ENCODE results near the gene SUPT4H1. TPM values are rescaled to one million over a fixed set of nuclear protein-coding genes. Genes with fewer than 3 reads are reported as not detected.

The SUPT4H1 gene
- total RNA-seq, 4 donors from 2014 or later: 38.2 to 56.3 (median 44.2) TPM

GRCh38 chr17:58376472-58377000 is 24.5 kb upstream of the SUPT4H1 start:
- TF ChIP-seq POLR2A (IDR thresholded peaks at IDR 0.05) (no peak), CTCF (IDR thresholded peaks at IDR 0.05) (no peak)
- no peak for DNase-seq
- 77 to 88% methylated on average over 4 of the region's 4 CpGs for WGBS, 2 donors

GRCh38 chr17:58375811-58376210 is 23.8 kb upstream of the SUPT4H1 start:
- WGBS, 2 donors: 83 to 92% methylated on average over 2 of the region's 2 CpGs
- Histone ChIP-seq H3K9me3 (no peaks in the 10 kb centered on the region), H3K27ac (no peak overlapping the region), H3K27me3 (no peaks in the 10 kb centered on the region), H3K36me3 (no peaks in the 10 kb centered on the region), H3K4me1 (no peaks in the 10 kb centered on the region), H3K4me3 (replicated peaks in 1 of 3) (no peak overlapping the region)
- intact Hi-C loops (cut with DNase I): loop anchor here (10.0 kb wide), 1 partner anchor 51 kb away; the partner anchor contains the start of gene TSPOAP1
- TF ChIP-seq CTCF (IDR thresholded peaks at IDR 0.05) (no peak), POLR2A (IDR thresholded peaks at IDR 0.05) (no peak)
- no peak for DNase-seq

More at GRCh38 chr17:58376472-58377000, 24.5 kb upstream of the SUPT4H1 start:
- Histone ChIP-seq H3K27ac (no peak overlapping the region), H3K27me3 (no peaks in the 10 kb centered on the region), H3K4me1 (no peaks in the 10 kb centered on the region), H3K4me3 (replicated peaks in 1 of 3) (no peak overlapping the region), H3K9me3 (no peaks in the 10 kb centered on the region), H3K36me3 (no peaks in the 10 kb centered on the region)
- intact Hi-C loops (cut with DNase I): loop anchor here (10.0 kb wide), 1 partner anchor 52 kb away; the partner anchor contains the start of gene TSPOAP1

- Histone ChIP-seq H3K36me3 (no peaks in the 10 kb centered on the region), H3K9me3 (no peaks in the 10 kb centered on the region), H3K27ac (no peak overlapping the region), H3K27me3 (no peaks in the 10 kb centered on the region), H3K4me3 (replicated peaks in 1 of 3) (no peak overlapping the region), H3K4me1 (no peaks in the 10 kb centered on the region)
- intact Hi-C loops (cut with DNase I): loop anchor here (10.0 kb wide), 1 partner anchor 50 kb away; the partner anchor contains the start of gene TSPOAP1
- DNase-seq: no peak
- TF ChIP-seq CTCF (IDR thresholded peaks at IDR 0.05): no peak
- no peak for TF ChIP-seq POLR2A (IDR thresholded peaks at IDR 0.05)
- WGBS, 2 donors: 86% methylated on average over 5 of the region's 5 CpGs
These were observed 23.3 kb upstream of the SUPT4H1 start for GRCh38 chr17:58375256-58375655.

- Histone ChIP-seq H3K9me3 (no peaks in the 10 kb centered on the region), H3K4me3 (replicated peaks in 1 of 3) (no peak overlapping the region), H3K27me3 (no peaks in the 10 kb centered on the region), H3K27ac (no peak overlapping the region), H3K36me3 (no peaks in the 10 kb centered on the region), H3K4me1 (no peaks in the 10 kb centered on the region)
- TF ChIP-seq POLR2A (IDR thresholded peaks at IDR 0.05) (no peak), CTCF (IDR thresholded peaks at IDR 0.05) (no peak)
- 95 to 98% methylated on average over 1 of the region's 1 CpG for WGBS, 2 donors
- intact Hi-C loops (cut with DNase I): loop anchor here (10.0 kb wide), 1 partner anchor 49 kb away; the partner anchor contains the start of gene TSPOAP1
- DNase-seq: no peak
These were observed 21.9 kb upstream of the SUPT4H1 start for GRCh38 chr17:58373923-58374322.

- no peaks in the 10 kb centered on the region for H3K4me1 ChIP-seq
- no peak overlapping the region for H3K27ac ChIP-seq
- DNase-seq: no peak
- no peak overlapping the region for H3K4me3 ChIP-seq (replicated peaks in 1 of 3)
- H3K9me3 ChIP-seq: no peaks in the 10 kb centered on the region
- H3K36me3 ChIP-seq: no peaks in the 10 kb centered on the region
- 89 to 97% methylated on average over 5 of the region's 5 CpGs for WGBS, 2 donors
- no peaks in the 10 kb centered on the region for H3K27me3 ChIP-seq
- intact Hi-C loops (cut with DNase I): loop anchor here (10.0 kb wide), 1 partner anchor 48 kb away; the partner anchor contains the start of gene TSPOAP1
- TF ChIP-seq CTCF (IDR thresholded peaks at IDR 0.05) (no peak), POLR2A (IDR thresholded peaks at IDR 0.05) (no peak)
These were observed 21.0 kb upstream of the SUPT4H1 start for GRCh38 chr17:58373003-58373402.

Data from thyroid gland (tissue), 4 donors.